NCI-H146 treated with DMSO at 0.1 percent for 48 hours (cell line): ENCODE data around the gene FAM8A1.

Experiments used
- DNase-seq: peaks from one replicate; lab custom pipeline; 2025; ENCODE audit not compliant: unreplicated experiment; lab: John Stamatoyannopoulos, UW

Gene FAM8A1

GRCh38 chr6:17653198-17653882 lies 53.2 kb downstream of the FAM8A1 start:
- DNase-seq: no peak

GRCh38 chr6:17656092-17656491 lies 56.0 kb downstream of the FAM8A1 start:
- no peak for DNase-seq

GRCh38 chr6:17656644-17657043 lies 56.5 kb downstream of the FAM8A1 start:
- DNase-seq: no peak
